GM21360 (cell line): ENCODE measurements around the gene TMEM51.

Source experiments
- ATAC-seq: cut with Tn5 transposase; IDR thresholded peaks from one replicate; pipeline ENCODE4 v1.9.1; 2021; ENCODE audit warnings: mild to moderate bottlenecking, moderate library complexity; ENCODE audit not compliant: unreplicated experiment

The TMEM51 gene

GRCh38 chr1:15191770-15192169 is 38.2 kb downstream of the TMEM51 start:
- ATAC-seq, result no peak

GRCh38 chr1:15192916-15193550 is 39.5 kb downstream of the TMEM51 start:
- ATAC-seq, result no peak

DNA sequence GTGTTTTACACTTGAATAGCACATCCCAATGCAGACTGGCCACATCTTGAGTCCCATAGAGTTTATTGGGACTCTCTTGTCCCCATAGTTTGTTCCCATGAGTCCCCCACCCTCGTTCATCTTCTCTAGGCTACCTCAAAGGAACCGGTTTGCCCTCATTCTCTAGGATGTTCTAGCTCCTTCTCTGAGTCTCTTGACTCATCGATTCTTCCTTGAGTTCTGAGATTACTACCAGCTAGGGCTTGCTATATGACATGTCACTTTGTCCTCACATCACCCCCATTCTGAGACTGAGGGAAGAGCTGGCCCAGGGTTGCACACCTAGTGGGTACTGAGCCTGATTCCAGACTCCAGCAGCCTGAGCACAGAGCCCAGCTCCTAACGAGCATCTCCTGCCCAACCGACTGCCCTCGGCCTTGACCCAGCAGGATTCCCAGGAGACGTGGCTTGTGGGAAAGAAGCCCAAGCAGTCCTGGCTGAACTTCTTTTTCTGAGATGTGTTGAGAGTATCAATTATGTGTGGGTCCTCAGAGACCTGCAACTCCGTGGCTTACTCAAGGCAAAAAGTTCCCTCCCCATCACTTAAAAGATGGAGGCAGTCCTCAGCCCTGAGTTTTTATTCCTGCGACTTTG is 42.0 kb downstream of the TMEM51 start:
- ATAC-seq, result no peak

DNA sequence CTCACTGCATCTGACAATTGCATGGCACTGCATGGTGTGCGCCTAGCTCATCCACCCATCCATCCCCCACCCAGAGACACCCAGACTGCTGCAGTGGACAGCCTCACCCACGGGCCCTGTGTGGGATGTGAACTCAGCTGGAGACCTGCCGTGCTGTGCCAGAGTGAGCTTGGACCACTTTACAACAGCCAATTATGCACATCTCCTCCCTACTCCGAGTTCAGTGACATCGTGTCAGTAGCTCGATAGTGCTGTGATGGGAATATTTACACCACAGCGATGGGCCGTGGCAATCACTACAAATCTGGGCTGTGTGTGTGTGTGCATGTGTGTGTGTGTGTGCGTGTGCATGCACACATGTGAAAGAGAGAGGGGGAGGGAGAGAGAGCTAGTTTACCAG is 42.5 kb downstream of the TMEM51 start:
- ATAC-seq, result no peak

- ATAC-seq, result no peak
These were observed 43.4 kb downstream of the TMEM51 start for GRCh38 chr1:15196807-15197530.

DNA sequence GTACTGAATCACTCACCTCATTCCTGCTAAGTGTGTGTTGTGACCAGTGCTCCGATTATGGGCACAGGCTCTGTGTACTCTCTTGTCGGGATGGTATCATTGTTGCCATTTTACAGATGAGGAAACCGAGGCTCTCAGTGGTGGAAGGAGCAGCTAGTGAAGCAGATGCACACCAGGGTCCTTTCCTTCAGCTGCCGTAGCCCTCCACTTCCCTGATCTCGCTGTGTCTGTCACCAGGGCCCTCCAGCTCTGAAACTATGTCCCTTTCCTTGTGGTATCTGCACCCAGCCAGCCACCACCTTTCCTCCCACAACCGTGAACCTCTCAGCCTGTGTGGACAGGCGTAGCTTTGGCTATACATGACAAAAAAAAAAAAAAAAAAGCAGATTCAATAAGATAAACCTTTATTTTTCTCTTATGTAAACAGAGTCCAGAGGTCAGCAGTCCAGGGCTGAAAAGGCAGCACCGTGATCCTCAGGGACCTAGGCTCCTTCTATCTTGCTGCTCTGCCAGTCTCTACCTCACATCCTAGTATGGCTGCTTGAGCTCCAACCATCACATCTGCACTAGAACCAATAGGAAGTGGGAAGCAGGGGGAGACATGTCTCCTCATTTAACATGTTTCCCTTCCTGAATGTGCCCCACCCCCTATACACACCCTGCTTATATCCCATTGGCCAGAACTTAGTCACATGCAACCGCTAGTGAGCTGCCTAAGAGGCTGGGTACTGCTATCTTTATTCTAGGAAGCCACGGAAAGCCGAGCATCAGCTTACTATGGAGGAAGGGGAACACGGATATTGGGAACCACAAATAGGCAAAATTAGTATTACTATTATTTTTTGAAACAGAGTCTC is 44.3 kb downstream of the TMEM51 start:
- no peak for ATAC-seq

DNA sequence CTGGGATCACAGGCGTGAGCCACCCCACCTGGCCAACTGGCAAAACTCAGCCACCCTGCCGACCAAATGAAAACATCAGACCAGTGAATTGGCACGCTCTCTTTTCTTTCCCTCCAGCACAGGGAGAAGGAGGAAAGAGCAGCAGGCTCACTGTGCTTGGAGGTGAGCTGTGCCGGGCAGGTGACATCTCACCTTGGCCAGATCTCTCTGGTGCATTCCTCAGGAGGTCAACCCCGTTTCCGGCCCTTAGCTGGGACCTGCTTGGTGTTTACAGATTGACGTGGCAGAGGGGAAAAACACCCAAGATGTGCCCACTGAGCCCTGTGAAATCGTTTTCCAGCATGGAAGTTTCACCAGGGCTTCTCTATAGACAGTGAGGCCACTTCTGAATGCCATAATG is 45.1 kb downstream of the TMEM51 start:
- ATAC-seq, result no peak

GRCh38 chr1:15201221-15201620 is 47.7 kb downstream of the TMEM51 start:
- ATAC-seq, result no peak

DNA sequence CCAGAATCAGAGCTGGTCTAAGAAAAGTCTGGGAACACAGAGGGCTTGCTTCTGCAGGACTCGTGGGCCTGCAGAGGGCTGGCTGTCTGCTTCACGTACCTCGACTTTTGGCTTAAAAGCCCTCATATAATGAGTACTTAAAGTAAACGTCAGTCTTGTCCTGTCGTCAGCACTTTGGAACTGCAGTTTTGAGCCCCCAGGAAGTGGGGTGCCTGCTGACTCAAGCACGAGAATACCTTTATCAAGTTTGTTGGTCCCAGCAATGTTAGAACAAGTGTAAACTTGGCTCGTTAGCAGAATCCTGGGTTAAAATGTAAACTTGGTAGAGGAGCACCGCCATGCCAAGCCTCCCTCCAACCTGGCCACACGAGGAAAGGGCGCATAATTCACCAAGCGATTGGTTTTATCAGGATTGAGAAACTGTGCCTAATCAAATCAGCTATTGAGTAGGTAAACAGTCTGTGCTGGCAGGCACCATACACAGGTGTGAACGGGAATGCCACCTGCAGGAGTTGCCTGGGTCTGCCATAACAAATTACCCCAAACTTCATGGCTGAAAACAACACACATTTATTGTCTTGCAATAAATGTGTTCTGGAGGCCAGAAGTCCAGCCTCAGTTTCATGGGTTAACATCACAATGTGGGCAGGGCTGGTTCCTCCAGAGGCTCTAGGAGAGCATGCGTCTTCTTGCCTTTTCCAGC is 48.5 kb downstream of the TMEM51 start:
- no peak for ATAC-seq

DNA sequence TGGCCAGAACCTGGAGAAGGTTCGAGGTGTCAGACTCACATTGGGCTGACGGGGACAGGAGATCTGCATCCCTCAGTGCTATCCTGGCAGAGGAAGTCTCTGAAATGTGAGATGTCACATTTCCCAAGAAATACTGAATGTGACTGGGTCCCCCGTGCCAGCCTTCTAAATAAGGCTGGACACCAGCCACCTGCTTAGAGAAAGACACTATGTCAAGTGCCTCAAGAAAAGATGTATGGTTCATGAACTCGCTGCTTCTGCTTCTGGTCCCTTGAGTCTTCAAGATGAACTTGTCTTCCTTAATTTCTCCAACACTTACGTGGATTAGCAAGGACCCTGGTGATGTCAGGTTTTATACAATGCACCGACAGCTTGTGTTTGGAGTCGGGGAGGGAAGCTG is 51.4 kb downstream of the TMEM51 start:
- no peak for ATAC-seq

DNA sequence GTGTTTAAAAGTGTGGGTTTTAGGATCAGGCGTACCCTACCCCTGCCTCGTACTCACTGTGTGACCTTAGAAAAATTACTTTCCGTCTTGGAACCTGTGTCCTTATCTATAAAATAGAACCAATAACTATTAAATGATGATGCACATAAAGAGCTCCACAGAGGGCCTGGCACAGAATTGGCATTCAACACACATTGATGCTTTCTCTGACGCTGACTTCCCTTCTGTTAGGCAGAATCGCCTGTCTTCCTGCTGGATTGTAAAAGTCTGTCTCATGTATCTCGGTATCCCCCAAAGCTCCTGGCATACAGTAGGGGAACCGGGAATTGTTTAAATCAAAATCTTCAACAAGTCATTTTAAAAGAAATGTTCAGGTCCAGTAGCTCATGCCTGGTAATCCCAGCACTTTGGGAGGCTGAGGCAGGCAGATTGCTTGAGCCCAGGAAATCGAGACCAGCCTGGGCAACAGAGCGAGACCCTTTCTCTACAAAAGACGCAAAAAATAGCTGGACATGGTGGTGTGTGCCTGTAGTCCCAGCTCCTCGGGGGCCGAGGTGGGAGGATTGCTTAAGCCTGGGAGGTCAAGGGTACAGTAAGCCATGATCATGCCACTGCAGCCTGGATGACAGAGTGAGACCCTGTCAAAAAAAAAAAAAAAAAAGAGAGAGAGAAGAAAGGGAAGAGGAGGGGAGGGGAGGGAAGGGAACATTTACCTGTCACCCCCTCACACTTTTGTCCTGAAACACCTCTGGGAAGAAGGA is 52.2 kb downstream of the TMEM51 start:
- no peak for ATAC-seq

GRCh38 chr1:15206418-15207030 is 53.0 kb downstream of the TMEM51 start:
- ATAC-seq, result no peak

GRCh38 chr1:15207031-15207828 is 53.7 kb downstream of the TMEM51 start:
- ATAC-seq, result no peak

DNA sequence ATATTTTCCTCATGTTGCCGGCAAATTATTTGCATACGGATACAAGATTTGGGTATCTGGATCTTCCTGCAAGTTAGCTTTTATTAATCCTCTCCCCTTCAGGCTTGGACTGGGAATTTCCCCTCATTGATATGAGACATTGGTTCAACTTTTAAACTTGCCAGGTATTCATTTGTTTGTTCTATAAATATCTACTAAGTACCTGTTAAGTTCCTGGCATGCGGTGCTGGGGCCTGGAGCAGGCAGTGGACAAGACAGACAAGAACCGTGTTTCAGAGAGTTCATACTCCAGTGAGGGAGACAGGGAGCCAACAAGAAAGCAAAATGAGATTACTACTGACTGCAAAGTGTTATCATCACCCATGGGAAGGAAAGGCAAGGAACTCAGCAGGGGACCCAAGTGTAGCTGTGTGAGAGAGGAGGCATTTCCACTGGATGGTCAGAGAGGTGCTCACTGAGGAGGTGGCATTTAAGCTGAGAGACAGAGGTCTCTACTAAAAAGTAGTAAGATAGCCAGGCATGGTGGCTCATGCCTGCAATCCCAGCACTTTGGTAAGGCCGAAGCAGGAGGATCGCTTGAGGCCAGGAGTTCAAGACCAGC is 54.4 kb downstream of the TMEM51 start:
- ATAC-seq, result no peak

DNA sequence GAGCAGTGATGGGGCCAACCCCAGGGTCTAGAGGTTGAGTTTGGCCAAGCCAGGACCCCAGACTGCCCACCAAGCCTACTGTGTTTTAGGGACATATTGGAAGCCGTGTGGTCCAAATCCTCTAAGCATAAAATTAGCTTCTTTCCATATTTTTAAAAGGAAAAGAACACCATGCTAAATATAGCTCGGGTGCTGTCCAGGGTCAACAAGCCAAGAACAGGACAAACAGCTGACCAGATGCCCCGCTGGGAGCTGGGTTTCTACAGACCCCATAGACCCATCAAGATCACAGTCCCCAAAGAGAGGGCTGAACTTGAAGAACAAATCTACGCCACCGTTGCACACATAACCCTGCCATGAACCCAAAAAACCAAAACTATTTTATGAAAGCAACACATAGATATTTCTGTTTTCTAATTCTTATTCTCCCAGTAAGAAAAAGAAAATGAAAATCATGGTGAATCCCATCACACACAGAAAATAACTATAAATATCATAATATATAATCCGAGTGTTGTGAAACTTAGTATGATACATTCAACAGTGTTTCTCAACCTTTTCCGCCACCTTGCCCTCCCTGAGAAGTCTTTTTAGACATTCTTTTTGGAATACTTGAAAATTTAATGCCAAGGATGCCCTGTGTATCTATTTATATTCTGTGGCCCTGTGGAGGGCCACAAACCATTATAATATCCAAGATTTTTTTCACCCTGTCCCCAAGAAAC is 57.3 kb downstream of the TMEM51 start:
- no peak for ATAC-seq

GRCh38 chr1:15211424-15211823 is 57.9 kb downstream of the TMEM51 start:
- no peak for ATAC-seq

DNA sequence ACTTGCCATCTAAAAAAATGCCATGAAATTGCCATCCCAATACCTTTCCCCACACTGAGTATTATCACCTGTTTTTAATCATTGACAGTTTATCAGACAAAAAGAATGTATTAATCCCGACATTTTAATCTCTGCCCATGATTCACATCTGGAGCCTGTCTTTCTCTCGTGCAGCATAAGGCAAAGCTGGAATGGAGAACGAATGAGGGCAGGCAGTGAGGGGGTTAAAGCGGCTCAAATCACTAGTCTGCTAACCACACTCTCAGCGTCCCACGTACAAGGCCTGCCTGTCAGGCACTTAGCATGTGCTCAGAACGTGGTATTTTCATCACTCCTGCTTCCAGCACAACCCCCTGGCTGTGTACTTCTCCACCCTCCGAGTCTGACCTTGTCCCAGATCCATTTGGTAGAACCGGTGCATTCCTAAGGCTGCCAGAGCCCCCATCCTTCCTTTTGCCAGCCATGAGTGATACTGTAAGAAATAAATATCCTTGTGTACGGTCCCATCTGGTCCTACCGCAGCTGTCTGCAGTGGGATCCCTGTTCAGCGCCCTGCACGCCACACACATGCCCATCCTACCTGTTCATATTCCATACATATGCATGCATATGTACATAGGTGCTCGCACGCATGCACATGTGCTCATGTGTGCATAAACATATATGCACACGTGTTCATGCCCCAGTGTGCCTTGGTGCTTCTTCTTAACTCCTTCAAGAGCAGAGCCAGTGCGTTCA is 58.8 kb downstream of the TMEM51 start:
- no peak for ATAC-seq
